NOMO-1 treated with dmso at 0.1 percent for 144 hours (cell line): ENCODE measurements around the gene BNC1.
"Not testable (repeated sequence)": the region's sequence is repeated elsewhere in the genome, so short reads cannot be mapped to it uniquely, and the experiment has no call there.

Experiments
- DNase-seq: peaks from one replicate; lab custom pipeline; 2025; ENCODE audit not compliant: unreplicated experiment; lab: John Stamatoyannopoulos, UW

The BNC1 gene

DNA sequence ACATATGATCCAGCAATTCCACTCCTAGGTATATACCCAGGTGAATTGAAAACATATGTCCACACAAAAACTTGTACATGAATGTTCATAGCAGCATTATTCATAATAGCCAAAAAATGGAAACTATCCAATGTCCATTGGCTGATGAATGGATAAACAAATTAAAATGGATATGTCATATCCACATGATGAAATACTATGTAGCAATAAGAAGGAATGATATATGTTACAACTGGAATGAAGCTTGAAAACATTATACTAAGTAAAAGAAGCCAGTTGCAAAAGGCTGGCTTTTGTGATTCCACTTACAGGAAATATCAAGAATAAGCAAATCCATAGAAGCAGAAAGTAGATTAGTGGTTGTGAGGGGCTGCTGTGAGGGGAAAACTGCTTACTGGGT, 33.7 kb downstream of the BNC1 start:
- no peak for DNase-seq

DNA sequence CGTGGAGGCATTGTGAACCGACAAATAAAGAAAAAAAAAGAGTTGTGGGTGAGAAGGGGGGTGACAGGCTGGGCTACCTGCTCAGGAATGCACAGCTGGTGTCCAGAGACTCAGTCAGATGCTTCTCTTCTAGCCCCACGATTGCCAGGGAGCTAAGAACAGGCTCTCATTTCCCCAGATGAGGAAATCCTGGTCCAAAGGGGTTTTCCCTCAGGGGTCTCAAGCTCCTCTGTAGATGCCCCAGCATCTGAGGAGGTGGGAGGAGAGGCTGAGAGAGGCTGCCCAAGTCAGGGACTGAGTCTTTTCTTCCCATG, 35.5 kb downstream of the BNC1 start:
- no peak for DNase-seq

- no peak for DNase-seq
Measured at GRCh38 chr15:83248151-83249029, 36.1 kb downstream of the BNC1 start.

DNA sequence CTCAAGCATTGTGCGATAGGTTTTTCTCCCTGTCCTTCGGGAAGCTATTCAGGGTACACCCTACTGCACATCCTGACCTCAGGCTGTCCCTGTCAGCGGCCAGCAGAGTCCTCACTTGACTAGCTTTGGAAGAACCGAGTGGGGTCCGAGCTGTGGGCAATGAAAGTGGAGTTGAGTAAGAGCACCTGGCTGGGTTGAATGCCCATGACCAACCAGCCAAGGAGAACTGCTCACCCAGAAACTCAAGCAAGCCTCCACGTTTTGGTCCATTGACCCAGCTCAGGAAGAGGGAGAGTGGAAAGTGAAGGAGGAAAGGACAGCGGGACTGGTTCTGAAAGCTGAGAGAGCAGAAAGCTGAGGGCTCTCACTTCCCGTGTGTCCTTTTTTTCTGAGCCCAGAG, 40.8 kb downstream of the BNC1 start:
- DNase-seq = no peak

- no peak for DNase-seq
Measured at GRCh38 chr15:83230242-83230641, 54.2 kb downstream of the BNC1 start.

DNA sequence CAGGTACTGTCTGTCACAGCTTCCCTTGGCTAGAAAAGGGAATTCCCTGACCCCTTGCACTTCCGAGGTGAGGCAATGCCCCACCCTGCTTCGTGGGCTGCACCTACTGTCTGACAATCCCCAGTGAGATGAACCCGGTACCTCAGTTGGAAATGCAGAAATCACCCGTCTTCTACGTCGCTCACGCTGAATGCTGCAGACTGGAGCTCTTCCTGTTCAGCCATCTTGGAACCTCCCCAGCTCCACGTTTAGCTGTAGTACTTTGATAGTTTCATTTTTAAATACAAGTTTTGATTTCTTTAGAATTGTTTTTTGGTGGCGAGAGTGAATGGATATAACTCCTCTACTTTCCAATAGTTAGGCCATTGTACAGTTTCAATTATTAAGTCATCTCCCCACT, 59.0 kb downstream of the BNC1 start:
- no peak for DNase-seq

DNA sequence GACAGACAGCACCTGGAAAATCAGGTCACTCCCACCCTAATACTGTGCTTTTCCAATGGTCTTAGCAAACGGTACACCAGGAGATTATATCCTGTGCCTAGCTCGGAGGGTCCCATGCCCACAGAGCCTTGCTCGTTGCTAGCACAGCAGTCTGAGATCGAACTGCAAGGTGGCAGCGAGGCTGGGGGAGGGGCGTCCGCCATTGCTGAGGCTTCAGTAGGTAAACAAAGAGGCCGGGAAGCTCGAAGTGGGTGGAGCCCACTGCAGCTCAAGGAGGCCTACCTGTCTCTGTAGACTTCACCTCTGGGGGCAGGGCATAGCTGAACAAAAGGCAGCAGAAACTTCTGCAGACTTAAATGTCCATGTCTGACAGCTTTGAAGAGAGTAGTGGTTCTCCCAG, 62.7 kb downstream of the BNC1 start:
- DNase-seq = not testable (repeated sequence)

- DNase-seq = no peak
Measured at GRCh38 chr15:83219026-83219425, 65.4 kb downstream of the BNC1 start.

- DNase-seq = no peak
Measured at GRCh38 chr15:83215306-83215705, 69.2 kb downstream of the BNC1 start.

DNA sequence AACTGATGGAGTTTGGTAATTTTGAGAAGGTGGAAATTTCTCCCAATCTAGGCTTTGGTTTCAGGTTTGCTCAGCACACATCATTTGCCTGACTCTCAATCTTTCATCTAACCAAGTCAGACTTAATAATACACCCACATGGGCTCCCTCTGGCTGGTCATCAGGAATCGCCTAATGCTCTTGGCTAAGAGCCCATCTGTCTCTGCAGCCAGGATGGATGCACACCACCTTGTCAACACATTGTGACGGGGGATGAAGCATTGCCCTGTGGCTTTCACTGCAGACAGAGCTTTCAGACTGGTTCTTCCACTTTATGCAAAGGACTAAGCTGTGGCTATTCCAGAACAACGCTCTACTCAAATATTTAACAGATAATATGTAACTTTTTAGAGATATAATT, 73.8 kb downstream of the BNC1 start:
- DNase-seq = no peak

GRCh38 chr15:83209333-83209732, 75.1 kb downstream of the BNC1 start:
- DNase-seq = no peak

DNA sequence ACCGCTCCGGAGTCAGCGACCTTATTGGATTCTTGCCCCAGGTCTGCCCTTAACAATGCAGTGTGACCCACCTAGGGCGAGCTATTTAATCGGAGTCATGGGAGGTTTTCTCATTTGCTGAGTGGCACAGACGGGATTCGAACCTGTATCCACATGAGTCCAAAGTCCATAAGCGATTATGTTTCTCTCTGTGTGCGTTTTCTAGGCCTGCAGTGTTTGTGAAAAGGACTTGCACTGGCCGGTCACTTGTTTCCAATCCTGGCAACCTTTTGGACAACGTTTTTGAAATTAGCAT, 76.2 kb downstream of the BNC1 start:
- DNase-seq = no peak

DNA sequence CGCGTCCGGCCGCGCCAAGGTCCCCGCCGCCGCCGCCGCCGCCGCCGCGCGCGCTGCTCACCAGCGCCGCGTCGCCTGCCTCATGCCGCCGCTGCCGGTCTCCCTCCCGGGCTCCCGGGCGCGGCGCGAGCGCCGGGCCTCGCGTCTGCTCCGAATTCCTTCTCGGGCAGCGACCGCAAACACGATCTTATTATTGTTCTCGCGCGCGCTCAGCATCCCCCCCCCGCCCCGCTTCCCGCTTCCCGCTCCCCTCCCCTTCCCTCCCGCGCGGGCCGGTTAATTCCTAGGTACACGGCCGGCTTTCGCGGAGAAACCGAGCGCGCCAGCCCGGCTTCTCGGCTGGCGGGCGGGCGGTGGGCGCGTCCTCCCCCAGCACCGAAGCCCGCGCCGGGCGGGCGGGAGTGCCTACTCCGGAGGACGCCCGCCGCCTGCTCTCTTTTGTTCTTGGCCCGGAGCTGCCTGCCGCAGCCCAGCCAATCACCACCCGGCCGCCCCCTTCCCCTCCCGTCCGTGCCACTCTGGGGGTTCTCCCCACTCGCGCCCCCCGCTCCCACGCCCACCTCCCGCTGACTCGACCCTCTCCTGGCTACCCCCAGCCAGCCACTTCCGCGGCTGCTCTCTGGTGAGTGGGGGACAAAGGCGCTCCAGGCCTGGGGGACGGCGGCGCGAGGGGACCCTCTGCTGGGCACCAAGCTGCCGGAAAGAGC, 76.7 kb downstream of the BNC1 start, which contains the start of gene HDGFL3:
HDGFL3 (minus strand) TSS at position 164 of the 707 bp plus-strand sequence. CDS start 409 bp downstream, outside the sequence.
- DNase-seq = no peak

GRCh38 chr15:83207009-83207659, 77.3 kb downstream of the BNC1 start:
- no peak for DNase-seq

GRCh38 chr15:83206526-83207008, 77.9 kb downstream of the BNC1 start:
- DNase-seq = no peak
